Ishikawa (cell line): ENCODE measurements around the gene STX2.

ENCODE experiments used
- CEBPB ChIP-seq: IDR thresholded peaks from 2 replicates; pipeline ENCODE4 v1.6.1; 2012
- CREB1 ChIP-seq: IDR thresholded peaks from 2 replicates; pipeline ENCODE4 v1.6.1; 2012; ENCODE audit warnings: low read depth
- EGR1 ChIP-seq: IDR thresholded peaks from 2 replicates; pipeline ENCODE4 v1.6.1; 2012
- EP300 ChIP-seq: IDR thresholded peaks from 2 replicates; pipeline ENCODE4 v1.6.1; 2012; ENCODE audit warnings: borderline replicate concordance
- FOXM1 ChIP-seq: IDR thresholded peaks from 2 replicates; pipeline ENCODE4 v1.6.1; 2012; ENCODE audit warnings: low read depth, borderline replicate concordance
- RAD21 ChIP-seq: IDR thresholded peaks from 2 replicates; pipeline ENCODE4 v1.6.1; 2012; ENCODE audit warnings: low read depth
- TAF1 ChIP-seq: IDR thresholded peaks from 2 replicates; pipeline ENCODE4 v1.6.1; 2012; ENCODE audit warnings: low read depth, mild to moderate bottlenecking
- TEAD4 ChIP-seq: IDR thresholded peaks from 2 replicates; pipeline ENCODE4 v1.6.1; 2012
- ZBTB7A ChIP-seq: IDR thresholded peaks from 2 replicates; pipeline ENCODE4 v1.6.1; 2012; ENCODE audit warnings: low read depth
- TF ChIP-seq, protein P1 (sequence below): IDR thresholded peaks from 2 replicates; pipeline ENCODE4 v1.6.1; 2012; ENCODE audit warnings: low read depth, mild to moderate bottlenecking
- TF ChIP-seq, protein P2 (sequence below): IDR thresholded peaks from 2 replicates; pipeline ENCODE4 v1.6.1; 2012
- TF ChIP-seq, protein P3 (sequence below): IDR thresholded peaks from 2 replicates; pipeline ENCODE4 v1.6.1; 2012

DNA sequence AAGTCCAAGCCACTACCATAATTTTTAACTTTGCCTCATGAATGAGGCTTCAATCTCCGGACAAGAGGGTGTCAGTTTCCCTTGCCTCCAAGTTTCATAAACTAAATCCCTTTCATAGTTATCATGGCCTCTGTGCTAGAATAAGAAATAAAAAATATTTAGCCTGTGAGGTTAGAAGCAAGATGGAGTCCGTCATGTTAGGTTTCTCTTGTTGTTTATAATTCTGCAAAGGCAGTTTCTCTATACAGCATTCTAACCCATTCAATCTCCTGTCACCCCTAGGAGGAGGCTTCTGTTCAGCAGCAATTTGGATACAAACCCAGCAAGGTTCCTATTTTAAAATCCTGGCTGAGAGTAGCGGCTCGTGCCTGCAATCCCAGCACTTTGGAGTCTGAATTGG lies 17.0 kb upstream of the STX2 start:
- TF ChIP-seq, protein P1, sequence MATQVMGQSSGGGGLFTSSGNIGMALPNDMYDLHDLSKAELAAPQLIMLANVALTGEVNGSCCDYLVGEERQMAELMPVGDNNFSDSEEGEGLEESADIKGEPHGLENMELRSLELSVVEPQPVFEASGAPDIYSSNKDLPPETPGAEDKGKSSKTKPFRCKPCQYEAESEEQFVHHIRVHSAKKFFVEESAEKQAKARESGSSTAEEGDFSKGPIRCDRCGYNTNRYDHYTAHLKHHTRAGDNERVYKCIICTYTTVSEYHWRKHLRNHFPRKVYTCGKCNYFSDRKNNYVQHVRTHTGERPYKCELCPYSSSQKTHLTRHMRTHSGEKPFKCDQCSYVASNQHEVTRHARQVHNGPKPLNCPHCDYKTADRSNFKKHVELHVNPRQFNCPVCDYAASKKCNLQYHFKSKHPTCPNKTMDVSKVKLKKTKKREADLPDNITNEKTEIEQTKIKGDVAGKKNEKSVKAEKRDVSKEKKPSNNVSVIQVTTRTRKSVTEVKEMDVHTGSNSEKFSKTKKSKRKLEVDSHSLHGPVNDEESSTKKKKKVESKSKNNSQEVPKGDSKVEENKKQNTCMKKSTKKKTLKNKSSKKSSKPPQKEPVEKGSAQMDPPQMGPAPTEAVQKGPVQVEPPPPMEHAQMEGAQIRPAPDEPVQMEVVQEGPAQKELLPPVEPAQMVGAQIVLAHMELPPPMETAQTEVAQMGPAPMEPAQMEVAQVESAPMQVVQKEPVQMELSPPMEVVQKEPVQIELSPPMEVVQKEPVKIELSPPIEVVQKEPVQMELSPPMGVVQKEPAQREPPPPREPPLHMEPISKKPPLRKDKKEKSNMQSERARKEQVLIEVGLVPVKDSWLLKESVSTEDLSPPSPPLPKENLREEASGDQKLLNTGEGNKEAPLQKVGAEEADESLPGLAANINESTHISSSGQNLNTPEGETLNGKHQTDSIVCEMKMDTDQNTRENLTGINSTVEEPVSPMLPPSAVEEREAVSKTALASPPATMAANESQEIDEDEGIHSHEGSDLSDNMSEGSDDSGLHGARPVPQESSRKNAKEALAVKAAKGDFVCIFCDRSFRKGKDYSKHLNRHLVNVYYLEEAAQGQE, result no peak
- TF ChIP-seq EGR1, result no peak
- TF ChIP-seq RAD21, result no peak
- no peak for TF ChIP-seq CREB1
- TF ChIP-seq TEAD4, result no peak
- TF ChIP-seq EP300, result no peak
- TF ChIP-seq, protein P2, sequence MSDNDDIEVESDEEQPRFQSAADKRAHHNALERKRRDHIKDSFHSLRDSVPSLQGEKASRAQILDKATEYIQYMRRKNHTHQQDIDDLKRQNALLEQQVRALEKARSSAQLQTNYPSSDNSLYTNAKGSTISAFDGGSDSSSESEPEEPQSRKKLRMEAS, result no peak
- TF ChIP-seq FOXM1, result no peak
- TF ChIP-seq TAF1, result no peak
- no peak for TF ChIP-seq ZBTB7A
- TF ChIP-seq, protein P3, sequence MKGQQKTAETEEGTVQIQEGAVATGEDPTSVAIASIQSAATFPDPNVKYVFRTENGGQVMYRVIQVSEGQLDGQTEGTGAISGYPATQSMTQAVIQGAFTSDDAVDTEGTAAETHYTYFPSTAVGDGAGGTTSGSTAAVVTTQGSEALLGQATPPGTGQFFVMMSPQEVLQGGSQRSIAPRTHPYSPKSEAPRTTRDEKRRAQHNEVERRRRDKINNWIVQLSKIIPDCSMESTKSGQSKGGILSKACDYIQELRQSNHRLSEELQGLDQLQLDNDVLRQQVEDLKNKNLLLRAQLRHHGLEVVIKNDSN, result no peak
- TF ChIP-seq CEBPB, result no peak
